Stimulated activated CD4-positive, alpha-beta T cell treated with anti-CD3 and anti-CD28 coated beads, Interleukin-2, amount 100 ng/mL, for 24 hours (primary cell): ENCODE results near the gene PPM1K.
"Not testable (repeated sequence)": the region's sequence is repeated elsewhere in the genome, so short reads cannot be mapped to it uniquely, and the experiment has no call there.

Experiments
- DNase-seq, 2 donors: peaks; one replicate each; pipeline ENCODE4 v3.0.0-alpha.2; 2020

PPM1K gene

GRCh38 chr4:88284439-88285234, at the start of gene PPM1K:
PPM1K (minus strand) TSS chr4:88284561; CDS start chr4:88278583, 5,978 bp downstream.
- peak; percentile 99 for DNase-seq

- no peak for DNase-seq
Observed at GRCh38 chr4:88333741-88334405, 49.5 kb upstream of the PPM1K start.

GRCh38 chr4:88327665-88328064, 43.3 kb upstream of the PPM1K start:
- DNase-seq: no peak

GRCh38 chr4:88320780-88321373, 36.5 kb upstream of the PPM1K start:
- DNase-seq: peak in 1 of 2 donors; percentile 14

GRCh38 chr4:88320224-88320779, 35.9 kb upstream of the PPM1K start:
- DNase-seq: peak in 1 of 2 donors; percentile 19

GRCh38 chr4:88318751-88319350, 34.5 kb upstream of the PPM1K start:
- no peak for DNase-seq

GRCh38 chr4:88315460-88316017, 31.2 kb upstream of the PPM1K start:
- DNase-seq: no peak

GRCh38 chr4:88313088-88313624, 28.8 kb upstream of the PPM1K start:
- DNase-seq: not testable (repeated sequence)

GRCh38 chr4:88308587-88308986, 24.2 kb upstream of the PPM1K start:
- DNase-seq: no peak

GRCh38 chr4:88297725-88298454, 13.5 kb upstream of the PPM1K start:
- DNase-seq: no peak

- no peak for DNase-seq
Observed at GRCh38 chr4:88297212-88297516, 12.8 kb upstream of the PPM1K start.

GRCh38 chr4:88296413-88297211, 12.3 kb upstream of the PPM1K start:
- DNase-seq: no peak

- DNase-seq: no peak
Observed at GRCh38 chr4:88295656-88296055, 11.3 kb upstream of the PPM1K start.

GRCh38 chr4:88291003-88291402, 6.6 kb upstream of the PPM1K start:
- DNase-seq: no peak

- no peak for DNase-seq
Observed at GRCh38 chr4:88286897-88287296, 2.5 kb upstream of the PPM1K start.

GRCh38 chr4:88285235-88285653, 883 bp upstream of the PPM1K start:
- no peak for DNase-seq

GRCh38 chr4:88283661-88284438, 511 bp downstream of the PPM1K start:
- peak; percentile 68 for DNase-seq

GRCh38 chr4:88280228-88280795, 4.0 kb downstream of the PPM1K start:
- DNase-seq: no peak

GRCh38 chr4:88277711-88278225, 6.6 kb downstream of the PPM1K start:
- no peak for DNase-seq
